ENCODE results near the gene UST. TPM values are rescaled to one million over a fixed set of nuclear protein-coding genes. Genes with fewer than 3 reads are reported as not detected.

The UST gene
- total RNA-seq, 2 experiments from 2014 or later: 1.2 to 1.5 TPM

DNA sequence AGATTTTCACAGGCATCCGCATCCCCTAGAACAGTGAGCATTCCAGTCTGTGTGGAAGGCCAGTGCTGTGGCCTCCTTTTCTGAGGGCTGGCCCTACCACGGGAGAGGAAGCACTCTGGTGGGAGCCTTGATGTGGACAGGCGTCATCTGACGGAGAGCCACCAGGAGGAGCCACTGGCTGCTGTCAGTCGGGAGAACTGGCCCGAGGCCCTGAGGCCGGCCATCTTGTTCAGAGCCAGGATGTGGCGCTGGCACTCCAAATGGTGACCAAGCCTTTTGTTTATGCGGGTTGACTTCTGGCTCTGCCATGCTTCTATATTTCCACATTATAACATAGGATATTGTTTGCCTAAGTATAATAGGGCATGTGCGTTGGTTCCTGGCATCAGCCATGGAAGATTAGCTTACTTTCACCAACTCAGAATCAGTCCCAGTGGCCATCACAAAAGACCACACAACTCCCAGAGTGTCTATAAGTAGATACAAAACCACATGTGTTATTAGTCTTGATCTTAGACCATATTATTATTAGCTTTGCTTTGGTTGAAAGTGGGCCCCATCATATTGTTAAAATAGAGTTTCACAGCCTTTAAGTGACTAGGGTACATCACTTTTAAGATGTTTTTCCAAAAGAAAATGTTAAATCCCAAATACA lies 296.8 kb downstream of the UST start:
- peaks cover 41% of the 10 kb centered on the region for H3K4me1 Mint-ChIP-seq (ENCODE audit: low read depth)
- peak; percentile 67 for DNase-seq
- TF ChIP-seq, protein P1, sequence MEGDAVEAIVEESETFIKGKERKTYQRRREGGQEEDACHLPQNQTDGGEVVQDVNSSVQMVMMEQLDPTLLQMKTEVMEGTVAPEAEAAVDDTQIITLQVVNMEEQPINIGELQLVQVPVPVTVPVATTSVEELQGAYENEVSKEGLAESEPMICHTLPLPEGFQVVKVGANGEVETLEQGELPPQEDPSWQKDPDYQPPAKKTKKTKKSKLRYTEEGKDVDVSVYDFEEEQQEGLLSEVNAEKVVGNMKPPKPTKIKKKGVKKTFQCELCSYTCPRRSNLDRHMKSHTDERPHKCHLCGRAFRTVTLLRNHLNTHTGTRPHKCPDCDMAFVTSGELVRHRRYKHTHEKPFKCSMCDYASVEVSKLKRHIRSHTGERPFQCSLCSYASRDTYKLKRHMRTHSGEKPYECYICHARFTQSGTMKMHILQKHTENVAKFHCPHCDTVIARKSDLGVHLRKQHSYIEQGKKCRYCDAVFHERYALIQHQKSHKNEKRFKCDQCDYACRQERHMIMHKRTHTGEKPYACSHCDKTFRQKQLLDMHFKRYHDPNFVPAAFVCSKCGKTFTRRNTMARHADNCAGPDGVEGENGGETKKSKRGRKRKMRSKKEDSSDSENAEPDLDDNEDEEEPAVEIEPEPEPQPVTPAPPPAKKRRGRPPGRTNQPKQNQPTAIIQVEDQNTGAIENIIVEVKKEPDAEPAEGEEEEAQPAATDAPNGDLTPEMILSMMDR (IDR thresholded peaks at IDR 0.05): peak; percentile 43
- H3K36me3 Mint-ChIP-seq (ENCODE audit: low read depth): no peaks in the 10 kb centered on the region
- peak; percentile 40 for ATAC-seq
- ChIA-PET POLR2A (interaction anchor here (1.0 to 3.4 kb wide), 2 partner anchors 11 to 335 kb away, joined by 3 to 17 read pairs; no protein-coding TSS in a partner anchor), CTCF (interaction anchor here (0.6 to 7.0 kb wide), 12 partner anchors 9 to 473 kb away, joined by 3 to 61 read pairs (median 6); no protein-coding TSS in a partner anchor)
- H3K9me3 Mint-ChIP-seq: no peaks in the 10 kb centered on the region
- no peaks in the 10 kb centered on the region for H3K27me3 Mint-ChIP-seq
- intact Hi-C loops (cut with micrococcal nuclease): no loop called here
- H3K27ac Mint-ChIP-seq: no peak overlapping the region
- no peak overlapping the region for H3K4me3 Mint-ChIP-seq

- Mint-ChIP-seq H3K9me3 (no peaks in the 10 kb centered on the region), H3K27me3 (no peaks in the 10 kb centered on the region), H3K4me1 (ENCODE audit: low read depth) (peaks cover 33% of the 10 kb centered on the region), H3K36me3 (ENCODE audit: low read depth) (no peaks in the 10 kb centered on the region), H3K4me3 (no peak overlapping the region), H3K27ac (no peak overlapping the region)
- intact Hi-C loops (cut with micrococcal nuclease): no loop called here
- TF ChIP-seq, protein P1 (IDR thresholded peaks at IDR 0.05): no peak
- ChIA-PET CTCF (interaction anchor here (0.6 to 7.0 kb wide), 10 partner anchors 10 to 472 kb away, joined by 3 to 61 read pairs (median 8); no protein-coding TSS in a partner anchor), POLR2A (interaction anchor here (1.0 to 3.4 kb wide), 2 partner anchors 12 to 334 kb away, joined by 3 to 17 read pairs; no protein-coding TSS in a partner anchor)
- DNase-seq (no peak), ATAC-seq (no peak)
Measured at GRCh38 chr6:149044528-149044927, 297.7 kb downstream of the UST start.

DNA sequence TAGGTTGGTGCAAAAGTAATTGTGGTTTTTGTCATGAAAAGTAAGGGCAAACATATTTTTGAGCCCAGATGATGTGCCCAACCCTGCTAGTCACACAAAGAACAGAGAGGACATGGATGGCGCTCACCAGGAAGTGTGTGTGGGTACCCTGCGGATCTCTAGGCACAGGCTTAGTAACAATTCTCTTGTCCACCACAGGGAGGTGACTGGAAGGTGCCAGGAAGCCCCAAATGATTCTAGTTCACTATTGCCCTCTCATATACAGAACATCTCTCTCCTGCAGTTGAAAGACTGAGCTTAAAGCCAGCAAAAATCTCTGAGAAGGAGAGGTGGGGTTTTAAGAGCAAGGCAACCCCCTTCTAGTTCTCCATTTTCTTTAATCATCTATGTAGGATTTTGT lies 298.6 kb downstream of the UST start:
- TF ChIP-seq, protein P1 (IDR thresholded peaks at IDR 0.05): peak; percentile 22
- Mint-ChIP-seq H3K27ac (no peak overlapping the region), H3K36me3 (ENCODE audit: low read depth) (no peaks in the 10 kb centered on the region), H3K27me3 (no peaks in the 10 kb centered on the region), H3K4me1 (ENCODE audit: low read depth) (peaks cover 30% of the 10 kb centered on the region), H3K9me3 (no peaks in the 10 kb centered on the region), H3K4me3 (no peak overlapping the region)
- ATAC-seq (peak; percentile 91), DNase-seq (peak; percentile 45)
- ChIA-PET CTCF (interaction anchor here (0.8 to 7.0 kb wide), 9 partner anchors 12 to 471 kb away, joined by 3 to 61 read pairs (median 8); no protein-coding TSS in a partner anchor), POLR2A (interaction anchor here (1.8 to 3.4 kb wide), 2 partner anchors 13 to 17 kb away, joined by 6 to 17 read pairs; no protein-coding TSS in a partner anchor)
- intact Hi-C loops (cut with micrococcal nuclease): no loop called here

GRCh38 chr6:149046164-149046821 lies 299.5 kb downstream of the UST start:
- H3K36me3 Mint-ChIP-seq (ENCODE audit: low read depth): no peaks in the 10 kb centered on the region
- H3K9me3 Mint-ChIP-seq: no peaks in the 10 kb centered on the region
- H3K27ac Mint-ChIP-seq: peak overlapping the region; percentile 0
- ChIA-PET POLR2A (interaction anchor here (0.8 to 3.4 kb wide), 4 partner anchors 10 to 20 kb away, joined by 3 to 17 read pairs (median 4); no protein-coding TSS in a partner anchor), CTCF (interaction anchor here (0.8 to 7.0 kb wide), 9 partner anchors 11 to 386 kb away, joined by 3 to 61 read pairs (median 6); no protein-coding TSS in a partner anchor)
- TF ChIP-seq, protein P1 (IDR thresholded peaks at IDR 0.05): no peak
- no peak for ATAC-seq
- H3K4me3 Mint-ChIP-seq: no peak overlapping the region
- peaks cover 30% of the 10 kb centered on the region for H3K4me1 Mint-ChIP-seq (ENCODE audit: low read depth)
- intact Hi-C loops (cut with micrococcal nuclease): no loop called here
- no peaks in the 10 kb centered on the region for H3K27me3 Mint-ChIP-seq
- DNase-seq: no peak

All from activated CD8-positive, alpha-beta T cell treated with anti-CD3 and anti-CD28 coated beads for 36 hours (primary cell).